MG63 (cell line): ENCODE data around the gene FARP1. TPM values are rescaled to one million over a fixed set of nuclear protein-coding genes. Genes with fewer than 3 reads are reported as not detected.

Experiments
- DNase-seq: peaks from one replicate; pipeline ENCODE4 v3.0.0-alpha.2; 2020
- H3K27me3 ChIP-seq: fragments of 250-450 bp; sonication (Bioruptor Pico); 2 replicates; pipeline ENCODE4 v1.5.1; 2020; ENCODE audit warnings: mild to moderate bottlenecking, moderate library complexity
- H3K36me3 ChIP-seq: fragments of 250-450 bp; sonication (Bioruptor Pico); 2 replicates; pipeline ENCODE4 v1.5.1; 2020; ENCODE audit warnings: mild to moderate bottlenecking, moderate library complexity
- H3K4me3 ChIP-seq: fragments of 250-450 bp; sonication (Bioruptor Pico); 2 replicates; pipeline ENCODE4 v1.5.1; 2020; ENCODE audit warnings: mild to moderate bottlenecking, moderate library complexity
- H3K9me3 ChIP-seq: fragments of 250-450 bp; sonication (Bioruptor Pico); 2 replicates; pipeline ENCODE4 v1.5.1; 2020; ENCODE audit warnings: mild to moderate bottlenecking, moderate library complexity
- total RNA-seq: library from RNA; depleted of rRNA; stranded (reverse); fragments of >200 nt; shearing (Covaris generic); gene quantifications from 2 replicates; pipeline ENCODE4 v1.2.3, GENCODE V29; 2014; ENCODE audit warnings: low replicate concordance

The FARP1 gene
- total RNA-seq, 1 experiment from 2014 or later = 16.0 TPM

- Histone ChIP-seq H3K9me3 (no peaks in the 10 kb centered on the region), H3K4me3 (no peak overlapping the region), H3K27me3 (no peaks in the 10 kb centered on the region), H3K36me3 (peaks cover 47% of the 10 kb centered on the region)
- no peak for DNase-seq
These were observed 324.5 kb downstream of the FARP1 start for GRCh38 chr13:98467263-98467985.

- Histone ChIP-seq H3K9me3 (no peaks in the 10 kb centered on the region), H3K4me3 (no peak overlapping the region), H3K36me3 (peaks cover 46% of the 10 kb centered on the region), H3K27me3 (no peaks in the 10 kb centered on the region)
- DNase-seq = no peak
These were observed 325.5 kb downstream of the FARP1 start for GRCh38 chr13:98468361-98468760.

- DNase-seq = no peak
- Histone ChIP-seq H3K9me3 (no peaks in the 10 kb centered on the region), H3K27me3 (no peaks in the 10 kb centered on the region), H3K4me3 (no peak overlapping the region), H3K36me3 (peaks cover 45% of the 10 kb centered on the region)
These were observed 326.0 kb downstream of the FARP1 start for GRCh38 chr13:98468929-98469328.

GRCh38 chr13:98470920-98471319 lies 328.0 kb downstream of the FARP1 start:
- DNase-seq = no peak
- no peak overlapping the region for H3K4me3 ChIP-seq
- peaks cover 48% of the 10 kb centered on the region for H3K36me3 ChIP-seq
- no peaks in the 10 kb centered on the region for H3K27me3 ChIP-seq
- H3K9me3 ChIP-seq = no peaks in the 10 kb centered on the region

GRCh38 chr13:98471934-98472333 lies 329.0 kb downstream of the FARP1 start:
- H3K36me3 ChIP-seq = peaks cover 43% of the 10 kb centered on the region
- DNase-seq = no peak
- no peaks in the 10 kb centered on the region for H3K9me3 ChIP-seq
- no peaks in the 10 kb centered on the region for H3K27me3 ChIP-seq
- no peak overlapping the region for H3K4me3 ChIP-seq

GRCh38 chr13:98473135-98473787 lies 330.4 kb downstream of the FARP1 start:
- no peak for DNase-seq
- no peak overlapping the region for H3K4me3 ChIP-seq
- H3K9me3 ChIP-seq = no peaks in the 10 kb centered on the region
- H3K36me3 ChIP-seq = peaks cover 46% of the 10 kb centered on the region
- no peaks in the 10 kb centered on the region for H3K27me3 ChIP-seq

- DNase-seq = no peak
- Histone ChIP-seq H3K36me3 (peaks cover 42% of the 10 kb centered on the region), H3K27me3 (no peaks in the 10 kb centered on the region), H3K4me3 (no peak overlapping the region), H3K9me3 (no peaks in the 10 kb centered on the region)
These were observed 330.9 kb downstream of the FARP1 start for GRCh38 chr13:98473788-98474144.

GRCh38 chr13:98474292-98474691 lies 331.4 kb downstream of the FARP1 start:
- Histone ChIP-seq H3K27me3 (no peaks in the 10 kb centered on the region), H3K9me3 (no peaks in the 10 kb centered on the region), H3K36me3 (peaks cover 38% of the 10 kb centered on the region), H3K4me3 (no peak overlapping the region)
- DNase-seq = no peak

GRCh38 chr13:98474761-98475160 lies 331.9 kb downstream of the FARP1 start:
- Histone ChIP-seq H3K27me3 (no peaks in the 10 kb centered on the region), H3K4me3 (no peak overlapping the region), H3K36me3 (peaks cover 38% of the 10 kb centered on the region), H3K9me3 (no peaks in the 10 kb centered on the region)
- DNase-seq = no peak

GRCh38 chr13:98475522-98475921 lies 332.6 kb downstream of the FARP1 start:
- Histone ChIP-seq H3K4me3 (no peak overlapping the region), H3K27me3 (no peaks in the 10 kb centered on the region), H3K9me3 (no peaks in the 10 kb centered on the region), H3K36me3 (peaks cover 38% of the 10 kb centered on the region)
- no peak for DNase-seq

GRCh38 chr13:98476106-98476505 lies 333.2 kb downstream of the FARP1 start:
- Histone ChIP-seq H3K27me3 (no peaks in the 10 kb centered on the region), H3K36me3 (peaks cover 38% of the 10 kb centered on the region), H3K9me3 (no peaks in the 10 kb centered on the region), H3K4me3 (no peak overlapping the region)
- no peak for DNase-seq

GRCh38 chr13:98476538-98476966 lies 333.7 kb downstream of the FARP1 start:
- Histone ChIP-seq H3K27me3 (no peaks in the 10 kb centered on the region), H3K36me3 (peaks cover 38% of the 10 kb centered on the region), H3K4me3 (no peak overlapping the region), H3K9me3 (no peaks in the 10 kb centered on the region)
- DNase-seq = peak; percentile 87

GRCh38 chr13:98478189-98479129 lies 335.6 kb downstream of the FARP1 start:
- Histone ChIP-seq H3K27me3 (no peaks in the 10 kb centered on the region), H3K36me3 (peaks cover 31% of the 10 kb centered on the region), H3K4me3 (no peak overlapping the region), H3K9me3 (no peaks in the 10 kb centered on the region)
- DNase-seq = no peak

- H3K27me3 ChIP-seq = no peaks in the 10 kb centered on the region
- peaks cover 22% of the 10 kb centered on the region for H3K36me3 ChIP-seq
- no peak for DNase-seq
- no peak overlapping the region for H3K4me3 ChIP-seq
- H3K9me3 ChIP-seq = no peaks in the 10 kb centered on the region
These were observed 336.7 kb downstream of the FARP1 start for GRCh38 chr13:98479496-98480003.

GRCh38 chr13:98480915-98481877 lies 338.3 kb downstream of the FARP1 start:
- Histone ChIP-seq H3K36me3 (peaks cover 13% of the 10 kb centered on the region), H3K27me3 (no peaks in the 10 kb centered on the region), H3K9me3 (no peaks in the 10 kb centered on the region), H3K4me3 (no peak overlapping the region)
- DNase-seq = no peak
